HCT116 (cell line): Measurements from ENCODE around the gene SH3BP5L. TPM values are rescaled to one million over a fixed set of nuclear protein-coding genes. Genes with fewer than 3 reads are reported as not detected.

Experiments used
- ATAC-seq: fragments of 200-7000 bp; cut with Tn5 transposase; 2 replicates; pipeline ENCODE4 v1.9.1; 2020; ENCODE audit warnings: mild to moderate bottlenecking, moderate library complexity
- BruUV-seq: library from RNA; stranded (reverse); fragments of 400-500 nt; replicated peaks from 2 replicates; lab custom pipeline; 2021; lab: Mats Ljungman, UMichigan
- CTCF ChIA-PET: fragments of 300-600 bp; sonication (Branson Sonifier 250); formaldehyde crosslinking; loops from one replicate; lab custom pipeline; 2021; ENCODE audit warnings: antibody characterized with exemption; lab: Charles Lee
- POLR2A ChIA-PET: fragments of 300-600, 350-600 bp; sonication (Branson Sonifier 250); formaldehyde crosslinking; loops from one replicate; lab custom pipeline; 2021; ENCODE audit warnings: antibody characterized with exemption; lab: Charles Lee
- RAD21 ChIA-PET, 2 experiments: fragments of 300-600 bp; sonication (Branson Sonifier 250); formaldehyde crosslinking; loops; one replicate each; lab custom pipeline; 2023; ENCODE audit warnings: low total read pairs in 2 of 2; ENCODE audit not compliant: uncharacterized antibody in 2 of 2, unreplicated experiment in 2 of 2, low non-redundant PET in 1 of 2; lab: Charles Lee
- DNase-seq: peaks from one replicate; pipeline ENCODE4 v3.0.0-alpha.2; 2010; ENCODE audit warnings: low read depth, low spot score
- H2AFZ ChIP-seq: fragments of 200-600 bp; shearing (Covaris generic), sonication (generic); 2 replicates; pipeline ENCODE4 v1.6.1; 2017; ENCODE audit warnings: low read depth, mixed run types, mixed read lengths, antibody characterized with exemption, low read length; ENCODE audit not compliant: poor library complexity, severe bottlenecking
- H3K27ac ChIP-seq: 2 replicates; pipeline ENCODE4 v1.5.1; 2012; ENCODE audit warnings: low read depth, low read length
- H3K27me3 ChIP-seq: fragments of 200-600 bp; sonication (generic); 2 replicates; pipeline ENCODE4 v1.6.1; 2016; ENCODE audit warnings: mixed run types, low read length, mixed read lengths; ENCODE audit not compliant: insufficient read depth
- H3K36me3 ChIP-seq, 2 experiments: fragments of 200-500 bp in 1 of 2; fragments of 200-600 bp in 1 of 2; sonication (Bioruptor generic) in 1 of 2; sonication (generic) in 1 of 2; 2 replicates each; pipeline versions ENCODE4 v1.5.1 to v1.6.1; 2014 to 2016; ENCODE audit warnings: low read length in 2 of 2, inconsistent platforms in 1 of 2, mixed read lengths in 1 of 2, mixed run types in 1 of 2; ENCODE audit not compliant: insufficient read depth in 2 of 2, control insufficient read depth in 1 of 2
- H3K4me1 ChIP-seq, 2 experiments: fragments of 200-600 bp in 1 of 2; sonication (generic) in 1 of 2; 2 replicates each; pipeline versions ENCODE4 v1.5.1 to v1.6.1; 2012 to 2017; ENCODE audit warnings: low read length in 2 of 2, inconsistent platforms in 1 of 2, mild to moderate bottlenecking in 1 of 2, mixed read lengths in 1 of 2, mixed run types in 1 of 2, moderate library complexity in 1 of 2; ENCODE audit not compliant: insufficient read depth in 2 of 2, control insufficient read depth in 1 of 2
- H3K4me2 ChIP-seq: fragments of 200-600 bp; sonication (generic); 2 replicates; pipeline ENCODE4 v1.6.1; 2017; ENCODE audit warnings: mixed run types, low read length, mixed read lengths
- H3K4me3 ChIP-seq, 2 experiments: fragments of 200-600 bp in 1 of 2; sonication (generic) in 1 of 2; replicated peaks in 1 of 2; 2 replicates each; pipeline ENCODE4 v1.5.1; 2011 to 2016; ENCODE audit warnings: low read length in 2 of 2, control low read depth in 1 of 2, low read depth in 1 of 2, mild to moderate bottlenecking in 1 of 2, mixed read lengths in 1 of 2, mixed run types in 1 of 2
- H3K79me2 ChIP-seq: fragments of 200-600 bp; sonication (generic); 2 replicates; pipeline ENCODE4 v1.6.1; 2017; ENCODE audit warnings: mild to moderate bottlenecking, mixed run types, low read length, moderate library complexity, mixed read lengths; ENCODE audit not compliant: insufficient read depth
- H3K9ac ChIP-seq: fragments of 200-600 bp; sonication (generic); 2 replicates; pipeline ENCODE4 v1.6.1; 2016; ENCODE audit warnings: low read length, mixed read lengths
- H3K9me2 ChIP-seq: fragments of 200-600 bp; sonication (generic), shearing (Covaris generic); 2 replicates; pipeline ENCODE4 v1.6.1; 2017; ENCODE audit warnings: mixed run types, mild to moderate bottlenecking, moderate library complexity; ENCODE audit not compliant: insufficient read depth
- H3K9me3 ChIP-seq, 2 experiments: fragments of 200-500 bp in 1 of 2; fragments of 200-600 bp in 1 of 2; sonication (Bioruptor generic) in 1 of 2; sonication (generic) in 1 of 2; 2 replicates each; pipeline ENCODE4 v1.6.1; 2014 to 2017; ENCODE audit warnings: low read length in 2 of 2, mixed read lengths in 2 of 2, inconsistent platforms in 1 of 2, low read depth in 1 of 2, mild to moderate bottlenecking in 1 of 2, mixed run types in 1 of 2, moderate library complexity in 1 of 2; ENCODE audit not compliant: control insufficient read depth in 1 of 2, insufficient read depth in 1 of 2
- H4K20me1 ChIP-seq: fragments of 200-600 bp; sonication (generic), shearing (Covaris generic); 2 replicates; pipeline ENCODE4 v1.6.1; 2017; ENCODE audit warnings: mixed run types, mild to moderate bottlenecking, moderate library complexity; ENCODE audit not compliant: insufficient read depth
- CBX3 ChIP-seq: IDR thresholded peaks from 2 replicates; pipeline ENCODE4 v1.6.1; 2012; ENCODE audit warnings: low read depth
- CEBPB ChIP-seq: IDR thresholded peaks from 2 replicates; pipeline ENCODE4 v1.6.1; 2012; ENCODE audit warnings: low read depth
- EGR1 ChIP-seq: IDR thresholded peaks from 2 replicates; pipeline ENCODE4 v1.6.1; 2012; ENCODE audit warnings: low read depth
- ELF1 ChIP-seq: IDR thresholded peaks from 2 replicates; pipeline ENCODE4 v1.6.1; 2012; ENCODE audit warnings: low read depth, borderline replicate concordance
- EZH2 ChIP-seq: fragments of 200-600 bp; sonication (generic); IDR thresholded peaks from 2 replicates; pipeline ENCODE4 v1.6.1; 2017; ENCODE audit warnings: antibody characterized with exemption, mixed run types
- EZH2phosphoT487 ChIP-seq: fragments of 200-600 bp; IDR thresholded peaks from 2 replicates; pipeline ENCODE4 v1.6.1; 2018; ENCODE audit warnings: antibody characterized with exemption, borderline replicate concordance
- FOSL1 ChIP-seq: IDR thresholded peaks from 2 replicates; pipeline ENCODE4 v1.6.1; 2012; ENCODE audit warnings: low read depth
- JUND ChIP-seq: IDR thresholded peaks from 2 replicates; pipeline ENCODE4 v1.6.1; 2012
- POLR2AphosphoS5 ChIP-seq: IDR thresholded peaks from 2 replicates; pipeline ENCODE4 v1.6.1; 2011; ENCODE audit warnings: mild to moderate bottlenecking, low read depth, low read length, moderate library complexity
- RAD21 ChIP-seq: IDR thresholded peaks from 2 replicates; pipeline ENCODE4 v1.6.1; 2012; ENCODE audit warnings: low read depth, mild to moderate bottlenecking
- SIN3A ChIP-seq: IDR thresholded peaks from 2 replicates; pipeline ENCODE4 v1.6.1; 2012; ENCODE audit warnings: low read depth
- SP1 ChIP-seq: IDR thresholded peaks from 2 replicates; pipeline ENCODE4 v1.6.1; 2012; ENCODE audit warnings: low read depth
- SRF ChIP-seq: IDR thresholded peaks from 2 replicates; pipeline ENCODE4 v1.6.1; 2012; ENCODE audit warnings: low read depth
- YY1 ChIP-seq: IDR thresholded peaks from 2 replicates; pipeline ENCODE4 v1.6.1; 2011; ENCODE audit warnings: low read length, low read depth, moderate library complexity, mild to moderate bottlenecking; ENCODE audit not compliant: insufficient replicate concordance; ENCODE audit errors: extremely low read depth
- ZNF274 ChIP-seq: fragments of 200-500 bp; sonication (Bioruptor generic); IDR thresholded peaks from 2 replicates; pipeline ENCODE4 v1.6.1; 2014; ENCODE audit warnings: mild to moderate bottlenecking, low read depth, low read length, inconsistent platforms
- intact Hi-C: fragments of 100-400 bp; cut with micrococcal nuclease; formaldehyde crosslinking; loops from 2 replicates; pipeline ENCODE4 v1.10.0; 2022
- total RNA-seq: library from RNA; stranded (reverse); gene quantifications from one replicate; pipeline ENCODE4 v1.2.1, GENCODE V29; 2021; ENCODE audit not compliant: unreplicated experiment
- TF ChIP-seq, protein P1 (sequence below), 3 experiments: fragments of 200-600 bp in 1 of 3; sonication (generic) in 1 of 3; IDR thresholded peaks in 2 of 3; conservative IDR thresholded peaks in 1 of 3; 2 replicates each; pipeline ENCODE4 v1.5.1; 2012 to 2017; ENCODE audit warnings: low read depth in 2 of 3, low read length in 2 of 3, antibody characterized with exemption in 1 of 3, borderline replicate concordance in 1 of 3, control low read depth in 1 of 3, mild to moderate bottlenecking in 1 of 3, mixed read lengths in 1 of 3, mixed run types in 1 of 3, moderate library complexity in 1 of 3; ENCODE audit not compliant: insufficient read depth in 1 of 3
- TF ChIP-seq, protein P2 (sequence below): IDR thresholded peaks from 2 replicates; pipeline ENCODE4 v1.6.1; 2012
- TF ChIP-seq, protein P3 (sequence below): IDR thresholded peaks from 2 replicates; pipeline ENCODE4 v1.6.1; 2012

Gene SH3BP5L
- total RNA-seq, 1 experiment from 2014 or later = 22.3 TPM

DNA sequence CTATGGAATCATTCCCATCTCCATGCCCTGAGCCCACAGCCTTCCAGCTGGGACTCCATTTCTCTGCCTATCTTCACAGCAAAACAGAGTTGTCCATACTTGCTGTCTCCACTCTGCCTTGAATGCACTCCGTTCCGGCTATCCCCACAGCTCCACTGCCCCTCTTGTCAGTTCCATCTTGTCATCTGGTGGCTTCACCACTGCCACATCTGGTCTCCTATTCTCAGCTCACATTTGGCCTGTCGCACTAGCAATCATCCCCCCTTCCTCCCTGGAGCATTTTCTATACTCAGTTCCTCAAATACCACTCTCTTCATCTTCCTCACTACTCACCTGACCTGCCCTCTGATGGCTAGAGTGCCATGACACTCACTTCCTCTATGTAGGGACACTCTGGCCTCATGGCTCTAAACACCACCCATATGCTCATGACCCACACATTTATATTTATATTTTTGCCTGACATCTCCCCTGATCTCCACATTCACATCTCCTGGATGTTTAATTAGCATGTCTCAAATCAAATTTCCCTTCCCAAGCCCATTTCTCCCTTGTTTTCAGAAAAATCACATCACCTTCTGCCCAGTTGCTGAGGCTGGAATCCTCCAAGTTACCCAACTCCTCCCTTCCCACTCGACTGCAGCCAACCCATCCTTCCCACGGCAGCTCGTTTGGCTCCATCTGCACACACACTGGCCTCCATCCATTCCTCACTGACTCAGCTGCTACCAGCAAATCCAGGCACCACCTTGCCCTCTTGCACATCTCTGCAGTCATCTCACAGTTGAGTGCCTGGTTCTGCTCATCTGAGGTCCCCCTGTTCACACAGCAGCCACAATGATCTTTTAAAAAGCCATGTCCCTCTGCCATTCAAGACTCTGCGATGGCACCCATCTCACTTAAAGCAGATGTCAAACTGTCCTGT, 27.0 kb upstream of the SH3BP5L start (continued):
- TF ChIP-seq, protein P1, sequence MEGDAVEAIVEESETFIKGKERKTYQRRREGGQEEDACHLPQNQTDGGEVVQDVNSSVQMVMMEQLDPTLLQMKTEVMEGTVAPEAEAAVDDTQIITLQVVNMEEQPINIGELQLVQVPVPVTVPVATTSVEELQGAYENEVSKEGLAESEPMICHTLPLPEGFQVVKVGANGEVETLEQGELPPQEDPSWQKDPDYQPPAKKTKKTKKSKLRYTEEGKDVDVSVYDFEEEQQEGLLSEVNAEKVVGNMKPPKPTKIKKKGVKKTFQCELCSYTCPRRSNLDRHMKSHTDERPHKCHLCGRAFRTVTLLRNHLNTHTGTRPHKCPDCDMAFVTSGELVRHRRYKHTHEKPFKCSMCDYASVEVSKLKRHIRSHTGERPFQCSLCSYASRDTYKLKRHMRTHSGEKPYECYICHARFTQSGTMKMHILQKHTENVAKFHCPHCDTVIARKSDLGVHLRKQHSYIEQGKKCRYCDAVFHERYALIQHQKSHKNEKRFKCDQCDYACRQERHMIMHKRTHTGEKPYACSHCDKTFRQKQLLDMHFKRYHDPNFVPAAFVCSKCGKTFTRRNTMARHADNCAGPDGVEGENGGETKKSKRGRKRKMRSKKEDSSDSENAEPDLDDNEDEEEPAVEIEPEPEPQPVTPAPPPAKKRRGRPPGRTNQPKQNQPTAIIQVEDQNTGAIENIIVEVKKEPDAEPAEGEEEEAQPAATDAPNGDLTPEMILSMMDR (IDR thresholded peaks at IDR 0.05 in 2 of 3, conservative IDR thresholded peaks at IDR 0.05 in 1 of 3; ENCODE audit: borderline replicate concordance in 1 of 3, insufficient read depth in 1 of 3, low read depth in 2 of 3, low read length in 2 of 3) = no peak
- TF ChIP-seq FOSL1 (no peak), EGR1 (no peak), RAD21 (no peak), SRF (no peak), ELF1 (no peak), ZNF274 (no peak), JUND (no peak), SP1 (no peak), EZH2 (no peak), EZH2phosphoT487 (no peak)
- TF ChIP-seq, protein P2, sequence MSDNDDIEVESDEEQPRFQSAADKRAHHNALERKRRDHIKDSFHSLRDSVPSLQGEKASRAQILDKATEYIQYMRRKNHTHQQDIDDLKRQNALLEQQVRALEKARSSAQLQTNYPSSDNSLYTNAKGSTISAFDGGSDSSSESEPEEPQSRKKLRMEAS = no peak

DNA sequence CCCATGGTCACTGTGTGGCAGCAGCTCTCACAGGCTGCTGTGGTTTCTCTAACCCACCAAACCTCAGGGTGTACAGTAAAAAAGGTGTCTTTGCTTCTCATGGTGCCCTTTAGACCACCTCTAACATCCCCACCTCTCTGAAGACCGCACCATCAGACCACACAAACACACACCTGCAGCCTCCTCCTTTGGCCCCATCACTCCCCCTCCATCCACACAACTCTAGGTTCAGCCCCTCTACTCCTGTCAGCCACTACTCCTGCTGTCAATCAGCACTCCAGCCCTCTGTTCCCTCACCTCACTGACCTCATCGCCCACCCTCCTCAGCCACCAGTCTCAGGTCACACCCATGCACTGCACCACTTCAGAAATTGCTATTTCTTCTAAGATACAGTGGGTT, 25.7 kb upstream of the SH3BP5L start:
- intact Hi-C loops = no loop called here
- H3K4me2 ChIP-seq = no peak overlapping the region
- CTCF ChIA-PET = no interaction called here
- no peak for DNase-seq
- ATAC-seq = no peak
- H3K27me3 ChIP-seq = no peaks in the 10 kb centered on the region
- no peak overlapping the region; the same call in 1 of the 2 replicates for H3K27ac ChIP-seq
- no peaks in the 10 kb centered on the region for H3K9me2 ChIP-seq
- H3K36me3 ChIP-seq = peaks cover 13 to 47% of the 10 kb centered on the region in 2 experiments; a peak in 3 of 4 replicates
- no peaks in the 10 kb centered on the region for H4K20me1 ChIP-seq
- POLR2A ChIA-PET = no interaction called here
- no peaks in the 10 kb centered on the region for H3K4me1 ChIP-seq
- RAD21 ChIA-PET = no interaction called here
- no peak overlapping the region for H3K9ac ChIP-seq
- TF ChIP-seq EZH2phosphoT487 (no peak), CEBPB (no peak), POLR2AphosphoS5 (no peak), EZH2 (no peak), SRF (no peak), SIN3A (no peak), ELF1 (no peak), FOSL1 (no peak), YY1 (no peak), CBX3 (no peak)
- TF ChIP-seq, protein P3, sequence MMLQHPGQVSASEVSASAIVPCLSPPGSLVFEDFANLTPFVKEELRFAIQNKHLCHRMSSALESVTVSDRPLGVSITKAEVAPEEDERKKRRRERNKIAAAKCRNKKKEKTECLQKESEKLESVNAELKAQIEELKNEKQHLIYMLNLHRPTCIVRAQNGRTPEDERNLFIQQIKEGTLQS = no peak
- TF ChIP-seq, protein P1 (IDR thresholded peaks at IDR 0.05 in 2 of 3, conservative IDR thresholded peaks at IDR 0.05 in 1 of 3; ENCODE audit: borderline replicate concordance in 1 of 3, insufficient read depth in 1 of 3, low read depth in 2 of 3, low read length in 2 of 3) = no peak
- BruUV-seq = no TSS peak
- no peak overlapping the region for H2AFZ ChIP-seq
- no peak overlapping the region for H3K4me3 ChIP-seq
- peaks cover 11% of the 10 kb centered on the region; the same call in 1 of the 2 replicates for H3K79me2 ChIP-seq
- H3K9me3 ChIP-seq = no peaks in the 10 kb centered on the region
